Sciatic nerve (tissue), 2 donors: ENCODE measurements around the gene ALAS1. TPM values are rescaled to one million over a fixed set of nuclear protein-coding genes. Genes with fewer than 3 reads are reported as not detected.

ENCODE experiments used
- ATAC-seq: fragments of 200-7000 bp; cut with Tn5 transposase; one replicate; pipeline ENCODE4 v1.9.1; 2020; ENCODE audit warnings: mild to moderate bottlenecking, moderate library complexity
- DNase-seq: peaks from one replicate; pipeline ENCODE4 v3.0.0-alpha.2; 2020; ENCODE audit warnings: low spot score
- intact Hi-C: fragments of 100-400 bp; cut with DNase I; formaldehyde crosslinking; loops from one replicate; pipeline ENCODE4 v1.14.2; 2022
- total RNA-seq: library from RNA; stranded (reverse); fragmentation: NEBNext Ultra II Directional; extraction: Animal tissue kit (Norgen Biotek cat#: 25700); gene quantifications from one replicate; pipeline ENCODE4 v1.2.1, GENCODE V29; 2021
- donor health status: DM: no; HTN: no; CAD: no.
- donor health status: DM: no; HTN: no; CAD: no.

Gene ALAS1
- total RNA-seq, 1 donor from 2014 or later, result 39.1 TPM

GRCh38 chr3:52215351-52215750, 17.4 kb downstream of the ALAS1 start:
- intact Hi-C loops, result no loop called here
- ATAC-seq (no peak), DNase-seq (no peak)

- peak; percentile 71 for DNase-seq
- intact Hi-C loops, result no loop called here
- peak; percentile 67 for ATAC-seq
Measured at GRCh38 chr3:52216585-52217408, 18.8 kb downstream of the ALAS1 start.

GRCh38 chr3:52217409-52217805, 19.4 kb downstream of the ALAS1 start:
- ATAC-seq, result no peak
- intact Hi-C loops, result no loop called here
- DNase-seq, result peak; percentile 51

GRCh38 chr3:52218026-52218425, 20.1 kb downstream of the ALAS1 start:
- no peak for ATAC-seq
- intact Hi-C loops, result no loop called here
- peak; percentile 48 for DNase-seq

GRCh38 chr3:52218454-52218853, 20.5 kb downstream of the ALAS1 start:
- intact Hi-C loops, result no loop called here
- ATAC-seq, result no peak
- peak; percentile 44 for DNase-seq

- intact Hi-C loops, result no loop called here
- ATAC-seq (no peak), DNase-seq (no peak)
Measured at GRCh38 chr3:52218937-52219650, 21.1 kb downstream of the ALAS1 start.

GRCh38 chr3:52220380-52221026, 22.5 kb downstream of the ALAS1 start:
- intact Hi-C loops, result no loop called here
- ATAC-seq (peak; percentile 81), DNase-seq (peak; percentile 93)

- DNase-seq (peak; percentile 55), ATAC-seq (no peak)
- intact Hi-C loops, result no loop called here
Measured at GRCh38 chr3:52221141-52221562, 23.2 kb downstream of the ALAS1 start.

- intact Hi-C loops, result no loop called here
- ATAC-seq (no peak), DNase-seq (peak; percentile 57)
Measured at GRCh38 chr3:52221563-52222318, 23.8 kb downstream of the ALAS1 start.

GRCh38 chr3:52222319-52223221, 24.6 kb downstream of the ALAS1 start:
- intact Hi-C loops, result no loop called here
- ATAC-seq (no peak), DNase-seq (peak; percentile 59)

- DNase-seq (peak; percentile 54), ATAC-seq (no peak)
- intact Hi-C loops, result no loop called here
Measured at GRCh38 chr3:52223449-52224408, 25.8 kb downstream of the ALAS1 start.

- DNase-seq (peak; percentile 53), ATAC-seq (no peak)
- intact Hi-C loops, result no loop called here
Measured at GRCh38 chr3:52225452-52226228, 27.7 kb downstream of the ALAS1 start, which contains the start of gene TLR9. TSS of gene TLR9 (minus strand) at chr3:52225645. CDS start at chr3:52225529, 116 bp downstream.

- intact Hi-C loops, result no loop called here
- no peak for DNase-seq
- no peak for ATAC-seq
Measured at GRCh38 chr3:52226229-52226817, 28.4 kb downstream of the ALAS1 start.

GRCh38 chr3:52227117-52227516, 29.2 kb downstream of the ALAS1 start:
- DNase-seq (no peak), ATAC-seq (no peak)
- intact Hi-C loops, result no loop called here

- intact Hi-C loops, result no loop called here
- DNase-seq (no peak), ATAC-seq (no peak)
Measured at GRCh38 chr3:52227766-52228165, 29.8 kb downstream of the ALAS1 start.

- ATAC-seq (no peak), DNase-seq (no peak)
- intact Hi-C loops, result no loop called here
Measured at GRCh38 chr3:52228266-52228665, 30.3 kb downstream of the ALAS1 start.
